IMR-90 (cell line): ENCODE results near the gene RMND1. TPM values are rescaled to one million over a fixed set of nuclear protein-coding genes. Genes with fewer than 3 reads are reported as not detected.

Experiments used
- ATAC-seq: fragments of 200-7000 bp; cut with Tn5 transposase; 2 replicates; pipeline ENCODE4 v1.9.1; 2020; ENCODE audit warnings: low read depth, mild to moderate bottlenecking, moderate library complexity
- BruUV-seq: library from RNA; stranded (reverse); fragments of 400-500 nt; replicated peaks from 2 replicates; lab custom pipeline; 2021; lab: Mats Ljungman, UMichigan
- CTCF ChIA-PET: fragments of 300-600 bp; formaldehyde crosslinking; extraction: SDS; loops from one replicate; lab custom pipeline; 2021; ENCODE audit warnings: antibody characterized with exemption; lab: Yijun Ruan, JAX
- POLR2A ChIA-PET: fragments of 300-600 bp; sonication (Branson Sonifier 250); formaldehyde crosslinking; loops from one replicate; lab custom pipeline; 2022; ENCODE audit warnings: antibody characterized with exemption; ENCODE audit not compliant: unreplicated experiment; lab: Charles Lee
- DNase-seq: peaks from one replicate; pipeline ENCODE4 v3.0.0; 2013
- H2AFZ ChIP-seq: replicated peaks from 2 replicates; pipeline ENCODE3; 2013; ENCODE audit warnings: low read length, mild to moderate bottlenecking; ENCODE audit not compliant: poor library complexity
- H2AK5ac ChIP-seq: 2 replicates; pipeline ENCODE4 v1.6.1; 2013; ENCODE audit warnings: low read depth, low read length, inconsistent platforms
- H2AK9ac ChIP-seq: replicated peaks from 2 replicates; pipeline ENCODE3; 2013; ENCODE audit warnings: mild to moderate bottlenecking, low read depth, low read length, moderate library complexity; ENCODE audit not compliant: poor library complexity
- H2BK120ac ChIP-seq: 2 replicates; pipeline ENCODE4 v1.6.1; 2013; ENCODE audit warnings: low read depth, low read length, inconsistent platforms
- H2BK15ac ChIP-seq: 3 replicates; pipeline ENCODE4 v1.6.1; 2013; ENCODE audit warnings: low read depth, low read length, inconsistent platforms
- H2BK20ac ChIP-seq: 2 replicates; pipeline ENCODE4 v1.6.1; 2013; ENCODE audit warnings: low read depth, mild to moderate bottlenecking, inconsistent platforms, low read length, moderate library complexity
- H2BK5ac ChIP-seq: 2 replicates; pipeline ENCODE4 v1.6.1; 2013; ENCODE audit warnings: mild to moderate bottlenecking, low read depth, low read length, inconsistent platforms; ENCODE audit not compliant: poor library complexity, severe bottlenecking
- H3K14ac ChIP-seq: replicated peaks from 2 replicates; pipeline ENCODE4 v1.6.1; 2013; ENCODE audit warnings: low read depth, low read length, inconsistent platforms
- H3K18ac ChIP-seq: 2 replicates; pipeline ENCODE4 v1.6.1; 2013; ENCODE audit warnings: low read depth, low read length, control low read depth
- H3K23ac ChIP-seq: 2 replicates; pipeline ENCODE4 v1.6.1; 2013; ENCODE audit warnings: low read depth, low read length, inconsistent platforms
- H3K27ac ChIP-seq: 2 replicates; pipeline ENCODE4 v1.5.1; 2013; ENCODE audit warnings: mild to moderate bottlenecking, control low read depth, low read length; ENCODE audit not compliant: insufficient read depth
- H3K27me3 ChIP-seq: 2 replicates; pipeline ENCODE4 v1.6.1; 2013; ENCODE audit warnings: low read length; ENCODE audit not compliant: control insufficient read depth, insufficient read depth
- H3K36me3 ChIP-seq: 2 replicates; pipeline ENCODE4 v1.6.1; 2013; ENCODE audit warnings: low read length, mixed read lengths; ENCODE audit not compliant: control insufficient read depth, insufficient read depth
- H3K4ac ChIP-seq: 2 replicates; pipeline ENCODE4 v1.6.1; 2013; ENCODE audit warnings: low read depth, low read length, inconsistent platforms
- H3K4me1 ChIP-seq: 2 replicates; pipeline ENCODE4 v1.6.1; 2013; ENCODE audit warnings: low read length, mixed read lengths; ENCODE audit not compliant: control insufficient read depth, insufficient read depth
- H3K4me2 ChIP-seq: 2 replicates; pipeline ENCODE4 v1.6.1; 2013; ENCODE audit warnings: low read depth, mild to moderate bottlenecking, control low read depth, low read length, moderate library complexity
- H3K4me3 ChIP-seq: 2 replicates; pipeline ENCODE4 v1.5.1; 2013; ENCODE audit warnings: low read depth, mild to moderate bottlenecking, control low read depth, low read length, moderate library complexity; ENCODE audit not compliant: insufficient read depth
- H3K56ac ChIP-seq: 2 replicates; pipeline ENCODE4 v1.6.1; 2013; ENCODE audit warnings: low read length, inconsistent platforms; ENCODE audit not compliant: insufficient read depth; ENCODE audit errors: extremely low read depth
- H3K79me1 ChIP-seq, 2 experiments: 2 replicates each; pipeline ENCODE4 v1.6.1; 2013; ENCODE audit warnings: low read length in 2 of 2, inconsistent platforms in 1 of 2, low read depth in 1 of 2
- H3K9ac ChIP-seq: 2 replicates; pipeline ENCODE4 v1.6.1; 2013; ENCODE audit warnings: low read depth, low read length, control low read depth
- H3K9me1 ChIP-seq: 2 replicates; pipeline ENCODE4 v1.6.1; 2013; ENCODE audit warnings: low read length, inconsistent platforms; ENCODE audit not compliant: insufficient read depth
- H3K9me3 ChIP-seq: 2 replicates; pipeline ENCODE4 v1.6.1; 2013; ENCODE audit warnings: low read length; ENCODE audit not compliant: control insufficient read depth, insufficient read depth
- H4K20me1 ChIP-seq: 2 replicates; pipeline ENCODE4 v1.6.1; 2013; ENCODE audit warnings: low read length, inconsistent platforms; ENCODE audit not compliant: insufficient read depth
- H4K5ac ChIP-seq: 2 replicates; pipeline ENCODE4 v1.6.1; 2013; ENCODE audit warnings: mild to moderate bottlenecking, low read depth, low read length, control low read depth
- H4K8ac ChIP-seq, 2 experiments: 2 replicates each; pipeline ENCODE4 v1.6.1; 2013; ENCODE audit warnings: low read depth in 2 of 2, low read length in 2 of 2, control low read depth in 1 of 2, inconsistent platforms in 1 of 2
- H4K91ac ChIP-seq: 2 replicates; pipeline ENCODE4 v1.6.1; 2013; ENCODE audit warnings: low read depth, low read length, inconsistent platforms; ENCODE audit not compliant: insufficient read depth
- BHLHE40 ChIP-seq: fragments of 150-350 bp; IDR thresholded peaks from 2 replicates; pipeline ENCODE4 v1.6.1; 2016; ENCODE audit warnings: mild to moderate bottlenecking, low read depth, low read length
- CEBPB ChIP-seq: IDR thresholded peaks from 2 replicates; pipeline ENCODE4 v1.6.1; 2012; ENCODE audit warnings: low read depth, low read length, improper control_type of control experiment
- CHD1 ChIP-seq: IDR thresholded peaks from 2 replicates; pipeline ENCODE4 v1.6.1; 2012; ENCODE audit warnings: low read depth, low read length, improper control_type of control experiment
- CTCF ChIP-seq: conservative IDR thresholded peaks from 2 replicates; pipeline ENCODE4 v1.5.1; 2012; ENCODE audit warnings: mild to moderate bottlenecking, low read depth, low read length, improper control_type of control experiment
- MAFK ChIP-seq: IDR thresholded peaks from 2 replicates; pipeline ENCODE4 v1.6.1; 2012; ENCODE audit warnings: low read depth, low read length, improper control_type of control experiment
- MAZ ChIP-seq: IDR thresholded peaks from 2 replicates; pipeline ENCODE4 v1.6.1; 2012; ENCODE audit warnings: low read depth, mild to moderate bottlenecking, low read length, improper control_type of control experiment, moderate library complexity, borderline replicate concordance
- NFE2L2 ChIP-seq: fragments of 150-350 bp; IDR thresholded peaks from 2 replicates; pipeline ENCODE4 v1.6.1; 2016; ENCODE audit warnings: low read depth, mild to moderate bottlenecking, low read length
- POLR2A ChIP-seq: IDR thresholded peaks from 2 replicates; pipeline ENCODE4 v1.6.1; 2012; ENCODE audit warnings: mild to moderate bottlenecking, low read depth, low read length
- RAD21 ChIP-seq: IDR thresholded peaks from 2 replicates; pipeline ENCODE4 v1.6.1; 2012; ENCODE audit warnings: low read length, improper control_type of control experiment
- RCOR1 ChIP-seq: IDR thresholded peaks from 2 replicates; pipeline ENCODE4 v1.6.1; 2012; ENCODE audit warnings: mild to moderate bottlenecking, low read length, improper control_type of control experiment; ENCODE audit not compliant: insufficient replicate concordance
- USF2 ChIP-seq: fragments of 150-350 bp; IDR thresholded peaks from 2 replicates; pipeline ENCODE4 v1.6.1; 2017; ENCODE audit warnings: mild to moderate bottlenecking, antibody characterized with exemption, low read length, low read depth
- WGBS, 2 experiments: methylation state at CpG; one replicate each; pipeline versions ENCODE4 v1.1.5 to v1.1.7; 2013; ENCODE audit warnings: missing lambda C conversion rate in 2 of 2; ENCODE audit not compliant: insufficient read length in 1 of 2; ENCODE audit errors: extremely low coverage in 2 of 2; 5-methylcytosine and 5-hydroxymethylcytosine counted together
- dilution Hi-C: fragments of 300-500 bp; cut with HindIII; formaldehyde crosslinking; loops from one replicate; pipeline ENCODE4 v1.14.3; 2018; ENCODE audit warnings: low sequenced_read_pairs; ENCODE audit not compliant: unreplicated experiment
- in situ Hi-C: fragments of 300-500 bp; cut with MboI; formaldehyde crosslinking; loops from 3 replicates; pipeline ENCODE4 v1.14.3; 2019; ENCODE audit warnings: low sequenced_read_pairs, inconsistent platforms, mixed read lengths
- intact Hi-C: fragments of 100-400 bp; cut with micrococcal nuclease; formaldehyde crosslinking; loops from 2 replicates; pipeline ENCODE4 v1.10.0; 2022
- polyA plus RNA-seq, 3 experiments: library from polyadenylated mRNA; depleted of rRNA; stranded (reverse); fragments of >200 nt; gene quantifications; 2 replicates each; pipeline ENCODE4 v1.2.3, GENCODE V29; 2012; ENCODE audit warnings: low replicate concordance in 1 of 3
- total RNA-seq: library from RNA; depleted of rRNA; stranded (reverse); fragments of >200 nt; gene quantifications from 2 replicates; pipeline ENCODE4 v1.2.3, GENCODE V29; 2012

RMND1 gene
- total and polyA plus RNA-seq, 2 of the 4 experiments (the other 2 are of a cell fraction) = 13.1 to 24.6 TPM

GRCh38 chr6:151413372-151414145 is 38.4 kb downstream of the RMND1 start:
- Histone ChIP-seq H3K9me3 (no peaks in the 10 kb centered on the region), H3K4me2 (no peak overlapping the region), H4K5ac (no peak overlapping the region), H4K20me1 (peaks cover 5% of the 10 kb centered on the region), H2AFZ (no peak overlapping the region), H3K4me3 (no peak overlapping the region), H2BK120ac (no peak overlapping the region), H4K8ac (no peak overlapping the region), H3K4me1 (no peaks in the 10 kb centered on the region), H3K36me3 (peaks cover 44% of the 10 kb centered on the region), H2BK20ac (no peak overlapping the region), H3K23ac (no peak overlapping the region), H2AK5ac (no peak overlapping the region), H3K18ac (no peak overlapping the region), H2AK9ac (no peak overlapping the region), H3K56ac (no peak overlapping the region), H3K27me3 (no peaks in the 10 kb centered on the region), H3K27ac (no peak overlapping the region), H2BK15ac (no peak overlapping the region), H3K14ac (no peak overlapping the region), H3K9ac (no peak overlapping the region), H3K79me1 (peaks cover 23 to 25% of the 10 kb centered on the region in 2 experiments), H4K91ac (no peak overlapping the region), H3K9me1 (no peaks in the 10 kb centered on the region), H3K4ac (no peak overlapping the region), H2BK5ac (no peak overlapping the region)
- DNase-seq (no peak), ATAC-seq (no peak)
- intact Hi-C loops (no loop called here), dilution Hi-C loops (no loop called here), in situ Hi-C loops (no loop called here)
- ChIA-PET POLR2A (no interaction called here), CTCF (no interaction called here)
- WGBS, 2 experiments = 100% methylated on average over 1 of the region's 8 CpGs; no CpG with 5 or more reads in 1 of the 2 experiments
- TF ChIP-seq NFE2L2 (no peak), MAFK (no peak), USF2 (no peak), RAD21 (no peak), POLR2A (no peak), MAZ (no peak), CHD1 (no peak), CEBPB (no peak), BHLHE40 (no peak), CTCF (no peak), RCOR1 (no peak)
- no TSS peak for BruUV-seq
